ENCODE results near the gene ANO3. TPM values are rescaled to one million over a fixed set of nuclear protein-coding genes. Genes with fewer than 3 reads are reported as not detected.
"Not testable (repeated sequence)": the region's sequence is repeated elsewhere in the genome, so short reads cannot be mapped to it uniquely, and the experiment has no call there.

The ANO3 gene
- total and polyA plus RNA-seq, 8 donors = 0.18 to 0.58 TPM; not detected in 6

DNA sequence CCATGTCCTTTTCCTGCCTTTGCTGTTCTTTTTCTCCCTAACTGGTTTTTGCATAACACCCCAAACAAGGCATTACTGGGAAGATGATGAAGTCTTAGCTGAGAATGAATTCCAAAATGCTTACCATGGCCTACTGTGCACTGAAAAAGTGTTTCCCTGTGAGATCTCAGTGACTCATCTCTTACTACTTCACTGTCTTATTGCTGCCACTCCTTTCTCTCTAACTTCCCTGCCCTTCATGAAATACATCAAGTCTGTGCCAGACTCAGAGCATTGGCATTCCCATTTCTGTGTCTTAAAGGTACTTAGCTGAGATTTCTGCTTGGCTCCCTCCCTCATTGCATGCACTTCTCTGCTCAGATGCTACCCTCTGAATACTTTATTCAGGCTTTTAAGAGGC lies 289.2 kb downstream of the ANO3 start:
- Histone ChIP-seq H3K27ac (no peak overlapping the region), H3K4me1 (no peaks in the 10 kb centered on the region), H3K9me3 (no peaks in the 10 kb centered on the region), H3K4me3 (no peak overlapping the region), H3K27me3 (no peaks in the 10 kb centered on the region), H3K36me3 (no peaks in the 10 kb centered on the region)
- TF ChIP-seq, protein P1, sequence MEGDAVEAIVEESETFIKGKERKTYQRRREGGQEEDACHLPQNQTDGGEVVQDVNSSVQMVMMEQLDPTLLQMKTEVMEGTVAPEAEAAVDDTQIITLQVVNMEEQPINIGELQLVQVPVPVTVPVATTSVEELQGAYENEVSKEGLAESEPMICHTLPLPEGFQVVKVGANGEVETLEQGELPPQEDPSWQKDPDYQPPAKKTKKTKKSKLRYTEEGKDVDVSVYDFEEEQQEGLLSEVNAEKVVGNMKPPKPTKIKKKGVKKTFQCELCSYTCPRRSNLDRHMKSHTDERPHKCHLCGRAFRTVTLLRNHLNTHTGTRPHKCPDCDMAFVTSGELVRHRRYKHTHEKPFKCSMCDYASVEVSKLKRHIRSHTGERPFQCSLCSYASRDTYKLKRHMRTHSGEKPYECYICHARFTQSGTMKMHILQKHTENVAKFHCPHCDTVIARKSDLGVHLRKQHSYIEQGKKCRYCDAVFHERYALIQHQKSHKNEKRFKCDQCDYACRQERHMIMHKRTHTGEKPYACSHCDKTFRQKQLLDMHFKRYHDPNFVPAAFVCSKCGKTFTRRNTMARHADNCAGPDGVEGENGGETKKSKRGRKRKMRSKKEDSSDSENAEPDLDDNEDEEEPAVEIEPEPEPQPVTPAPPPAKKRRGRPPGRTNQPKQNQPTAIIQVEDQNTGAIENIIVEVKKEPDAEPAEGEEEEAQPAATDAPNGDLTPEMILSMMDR (IDR thresholded peaks at IDR 0.05) = no peak
- no peak for DNase-seq
- intact Hi-C loops (cut with DNase I; ENCODE audit: low total_unique reads) = no loop called here

DNA sequence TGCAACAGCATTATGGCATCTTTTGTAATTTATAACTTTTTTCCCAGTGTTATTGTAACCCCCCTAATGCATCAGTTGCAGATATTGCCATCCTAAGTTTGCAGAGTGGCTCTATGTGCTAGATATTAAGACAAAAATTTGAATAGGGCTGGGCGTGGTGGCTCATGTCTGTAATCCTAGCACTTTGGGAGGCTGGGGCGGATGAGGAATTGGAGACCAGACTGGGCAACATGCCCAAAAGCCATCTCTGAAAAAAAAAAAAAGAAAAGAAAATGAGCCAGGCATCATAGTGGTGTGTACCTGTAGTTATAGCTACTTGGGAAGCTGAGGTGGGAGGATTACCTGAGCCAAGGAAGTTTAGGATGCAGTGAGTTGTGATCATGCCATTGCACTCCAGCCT lies 290.3 kb downstream of the ANO3 start:
- Histone ChIP-seq H3K4me1 (no peaks in the 10 kb centered on the region), H3K27ac (no peak overlapping the region), H3K9me3 (no peaks in the 10 kb centered on the region), H3K4me3 (no peak overlapping the region), H3K36me3 (no peaks in the 10 kb centered on the region), H3K27me3 (no peaks in the 10 kb centered on the region)
- no peak for TF ChIP-seq EP300 (IDR thresholded peaks at IDR 0.05)
- no peak for TF ChIP-seq POLR2A (IDR thresholded peaks at IDR 0.05)
- TF ChIP-seq POLR2AphosphoS5 (IDR thresholded peaks at IDR 0.05) = no peak
- TF ChIP-seq, protein P1 (IDR thresholded peaks at IDR 0.05) = no peak
- intact Hi-C loops (cut with DNase I; ENCODE audit: low total_unique reads) = no loop called here
- WGBS, 5 donors = 65 to 86% (median 72%) methylated on average over 2 of the region's 2 CpGs
- DNase-seq = no peak

- H3K36me3 ChIP-seq = no peaks in the 10 kb centered on the region
- 40 to 73% (median 64%) methylated on average over 2 of the region's 2 CpGs for WGBS, 5 donors
- intact Hi-C loops (cut with DNase I; ENCODE audit: low total_unique reads) = no loop called here
Measured at GRCh38 chr11:26623076-26623659, 291.2 kb downstream of the ANO3 start.

DNA sequence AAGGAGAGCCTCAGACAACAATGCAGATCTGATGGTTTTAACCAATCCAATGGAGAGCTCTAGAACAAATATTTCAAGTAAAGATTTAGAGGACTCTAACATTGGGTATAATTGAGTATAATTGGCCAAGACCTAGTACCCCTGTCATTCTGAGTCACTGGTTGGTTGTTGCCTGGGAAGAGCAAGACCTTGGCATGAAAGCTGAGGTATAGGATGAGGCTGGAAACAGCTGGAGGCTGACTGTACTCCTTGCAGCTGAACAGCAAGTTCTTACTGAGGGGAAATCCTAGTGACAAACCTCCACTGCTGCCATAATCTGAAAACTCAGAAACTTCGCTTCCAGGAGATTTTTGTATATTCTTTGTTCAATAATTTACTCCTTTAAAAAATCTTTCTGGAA lies 294.4 kb downstream of the ANO3 start:
- Histone ChIP-seq H3K9me3 (no peaks in the 10 kb centered on the region), H3K27me3 (no peaks in the 10 kb centered on the region), H3K27ac (no peak overlapping the region), H3K4me3 (no peak overlapping the region), H3K36me3 (no peaks in the 10 kb centered on the region), H3K4me1 (no peaks in the 10 kb centered on the region)
- intact Hi-C loops (cut with DNase I; ENCODE audit: low total_unique reads) = no loop called here
- no peak for DNase-seq
- TF ChIP-seq EP300 (IDR thresholded peaks at IDR 0.05) (no peak), POLR2AphosphoS5 (IDR thresholded peaks at IDR 0.05) (no peak), POLR2A (IDR thresholded peaks at IDR 0.05) (no peak)
- TF ChIP-seq, protein P1 (IDR thresholded peaks at IDR 0.05) = no peak
- 75 to 87% (median 79%) methylated on average over 1 of the region's 1 CpG for WGBS, 5 donors

More at GRCh38 chr11:26623076-26623659, 291.2 kb downstream of the ANO3 start:
- no peak for TF ChIP-seq EP300 (IDR thresholded peaks at IDR 0.05)
- no peaks in the 10 kb centered on the region for H3K27me3 ChIP-seq
- no peak for DNase-seq
- H3K4me1 ChIP-seq = no peaks in the 10 kb centered on the region
- no peaks in the 10 kb centered on the region for H3K9me3 ChIP-seq
- H3K27ac ChIP-seq = no peak overlapping the region
- no peak overlapping the region for H3K4me3 ChIP-seq

DNA sequence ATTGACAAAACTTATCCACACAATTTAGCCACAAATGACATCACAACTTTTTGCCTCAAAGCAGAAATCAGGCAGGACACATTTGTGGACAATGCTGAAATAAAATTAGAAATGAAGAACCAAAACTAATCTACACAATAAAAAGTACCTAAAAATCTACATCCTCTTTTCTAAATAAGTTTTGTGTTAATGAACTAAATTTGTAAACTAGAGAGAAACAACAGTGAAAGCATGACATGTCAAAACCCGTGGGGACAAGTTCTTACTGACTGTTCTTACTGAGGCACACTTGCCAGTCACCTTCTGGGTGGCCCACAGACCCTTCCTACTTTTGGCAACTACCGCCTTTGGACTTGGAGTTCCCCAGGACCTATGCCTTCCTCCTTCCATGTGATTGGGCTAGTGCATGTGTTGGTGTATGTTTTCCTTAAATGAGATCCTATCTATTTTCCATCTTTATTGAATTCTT lies 300.8 kb downstream of the ANO3 start:
- Histone ChIP-seq H3K27ac (no peak overlapping the region), H3K4me1 (no peaks in the 10 kb centered on the region), H3K4me3 (no peak overlapping the region), H3K36me3 (no peaks in the 10 kb centered on the region), H3K27me3 (peaks cover 0 to 4% (median 0%) of the 10 kb centered on the region in 3 donors), H3K9me3 (no peaks in the 10 kb centered on the region)
- 31 to 48% (median 46%) methylated on average over 2 of the region's 2 CpGs for WGBS, 5 donors
- TF ChIP-seq POLR2AphosphoS5 (IDR thresholded peaks at IDR 0.05) (no peak), EP300 (IDR thresholded peaks at IDR 0.05) (no peak), POLR2A (IDR thresholded peaks at IDR 0.05) (no peak)
- TF ChIP-seq, protein P1 (IDR thresholded peaks at IDR 0.05) = no peak
- DNase-seq = no peak
- intact Hi-C loops (cut with DNase I; ENCODE audit: low total_unique reads) = no loop called here

DNA sequence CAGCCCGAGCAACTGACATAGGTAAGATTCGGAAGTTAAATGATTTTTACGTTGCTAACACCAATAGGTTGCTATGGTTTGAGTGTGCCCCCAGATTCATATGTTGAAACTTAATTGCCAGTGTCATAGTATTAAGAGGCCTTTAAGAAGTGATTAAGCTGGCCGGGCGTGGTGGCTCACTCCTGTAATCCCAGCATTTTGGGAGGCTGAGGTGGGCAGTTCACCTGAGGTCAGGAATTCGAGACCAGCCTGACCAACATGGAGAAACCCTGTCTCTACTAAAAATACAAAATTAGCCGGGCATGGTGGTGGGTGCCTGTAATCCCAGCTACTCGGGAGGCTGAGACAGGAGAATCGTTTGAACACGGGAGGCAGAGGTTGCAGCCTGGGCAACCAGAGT lies 311.4 kb downstream of the ANO3 start:
- intact Hi-C loops (cut with DNase I; ENCODE audit: low total_unique reads); H3K9me3 ChIP-seq; H3K4me3 ChIP-seq; H3K27me3 ChIP-seq; DNase-seq; H3K4me1 ChIP-seq; H3K27ac ChIP-seq; H3K36me3 ChIP-seq: not testable (repeated sequence)
- 88 to 94% (median 91%) methylated on average over 10 of the region's 10 CpGs for WGBS, 5 donors

All from stomach (tissue), 9 donors.